Breast epithelium (tissue), 4 donors: ENCODE measurements around the gene MCM7. TPM values are rescaled to one million over a fixed set of nuclear protein-coding genes. Genes with fewer than 3 reads are reported as not detected.
A peak's percentile ranks its signal among the peaks of the same experiment; 100 is the strongest.
"Not testable (repeated sequence)": the region's sequence is repeated elsewhere in the genome, so short reads cannot be mapped to it uniquely, and the experiment has no call there.

Experiments used
- DNase-seq, 2 donors: peaks; one replicate each; pipeline ENCODE4 v3.0.0-alpha.2; 2019; ENCODE audit warnings: low spot score in 2 of 2
- H3K27ac ChIP-seq, 2 donors: fragments of 200-600 bp; sonication (generic) in 1 of 2; one replicate each; pipeline ENCODE4 v1.5.1; 2016 to 2019; ENCODE audit warnings: mild to moderate bottlenecking in 1 of 2
- H3K27me3 ChIP-seq, 2 donors: fragments of 200-600 bp; sonication (generic) in 1 of 2; one replicate each; pipeline versions ENCODE4 v1.5.1 to v1.6.0; 2017 to 2019; ENCODE audit warnings: control low read depth in 1 of 2, mild to moderate bottlenecking in 1 of 2
- H3K36me3 ChIP-seq: fragments of 200-600 bp; one replicate; pipeline ENCODE4 v1.5.1; 2019
- H3K4me1 ChIP-seq, 2 donors: fragments of 200-600 bp; sonication (generic); one replicate each; pipeline ENCODE4 v1.5.1; 2016 to 2019; ENCODE audit warnings: control low read depth in 1 of 2
- H3K4me3 ChIP-seq, 3 donors: fragments of 200-600 bp; sonication (generic); 1 replicate in 2 of 3; 2 replicates in 1 of 3; pipeline ENCODE4 v1.5.1; 2016 to 2019; ENCODE audit warnings: mild to moderate bottlenecking in 3 of 3, moderate library complexity in 2 of 3
- H3K9me3 ChIP-seq, 2 donors: fragments of 200-600 bp; sonication (generic) in 1 of 2; one replicate each; pipeline ENCODE4 v1.5.1; 2016 to 2019; ENCODE audit warnings: control low read depth in 1 of 2
- POLR2A ChIP-seq: fragments of 450-650 bp; IDR thresholded peaks from one replicate; pipeline ENCODE4 v1.6.1; 2016; ENCODE audit warnings: antibody characterized with exemption, mild to moderate bottlenecking, moderate library complexity
- POLR2AphosphoS5 ChIP-seq, 3 donors: sonication (generic); formaldehyde crosslinking; IDR thresholded peaks; one replicate each; pipeline ENCODE4 v1.6.1; 2017; ENCODE audit warnings: antibody characterized with exemption in 3 of 3
- intact Hi-C: fragments of 100-400 bp; cut with DNase I; formaldehyde crosslinking; loops from one replicate; pipeline ENCODE4 v1.15.1; 2023; ENCODE audit warnings: low total_unique reads
- total RNA-seq, 3 donors: library from RNA; depleted of rRNA; stranded (reverse); fragments of >200 nt; gene quantifications; one replicate each; pipeline ENCODE4 v1.1.0, GENCODE V29; 2016
- TF ChIP-seq, protein P1 (sequence below), 3 donors: fragments of 450-650 bp; IDR thresholded peaks; one replicate each; pipeline ENCODE4 v1.5.1; 2016 to 2017; ENCODE audit warnings: antibody characterized with exemption in 3 of 3, mild to moderate bottlenecking in 3 of 3, moderate library complexity in 3 of 3

The MCM7 gene
- total RNA-seq, result 10 to 100 TPM; 46.9 to 51.7 (median 50.1) TPM

DNA sequence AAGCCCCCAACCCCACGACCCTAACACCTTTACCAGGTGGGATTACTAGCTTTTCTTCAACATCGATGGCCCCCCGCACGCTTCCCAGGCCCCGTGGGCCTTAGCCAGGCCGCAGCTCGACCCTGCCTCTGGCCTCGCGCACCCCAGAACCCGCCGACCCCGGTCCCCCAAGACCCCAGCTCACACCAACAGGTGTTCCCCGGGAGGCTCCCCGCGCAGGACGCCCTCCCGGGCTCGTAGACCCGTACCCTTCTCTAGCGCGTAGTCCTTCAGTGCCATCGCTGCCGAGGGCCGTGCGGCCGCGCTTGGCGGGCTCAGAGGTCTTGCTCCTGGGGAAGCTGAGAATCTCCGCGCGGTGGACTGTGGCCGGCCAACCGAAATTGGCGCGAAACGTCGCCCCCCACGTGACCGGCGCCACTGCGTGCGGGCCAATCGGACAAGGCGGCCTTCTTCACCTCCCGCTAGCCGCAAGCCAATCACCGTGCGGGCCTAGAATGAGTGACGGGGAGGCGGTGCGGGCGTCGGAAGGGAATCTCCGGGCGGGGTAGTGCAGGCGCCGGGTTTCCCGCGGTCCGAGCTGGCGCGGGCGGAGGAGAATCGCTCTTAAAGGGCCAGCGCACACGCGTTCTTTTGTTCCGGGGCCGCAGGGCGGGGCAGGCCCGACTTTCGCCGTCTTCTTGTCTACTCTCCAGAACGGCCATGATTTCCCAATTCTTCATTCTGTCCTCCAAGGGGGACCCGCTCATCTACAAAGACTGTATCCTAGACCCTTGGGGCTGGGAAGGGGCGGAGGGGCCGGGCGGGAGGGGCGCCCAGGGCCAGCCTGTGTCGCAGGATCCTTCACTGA is at the start of gene MCM7, which contains the start of gene AP4M1:
TSS of gene MCM7 (minus strand) at position 382 of the 847 bp plus-strand sequence. CDS start at position 279, 103 bp downstream.
TSS of gene AP4M1 (plus strand) at position 628 of the 847 bp plus-strand sequence. CDS start at position 700, 72 bp downstream.
- no peaks in the 10 kb centered on the region for H3K9me3 ChIP-seq
- peak within 1 kb of the TSS; percentile 95 to 96 for H3K27ac ChIP-seq
- H3K4me1 ChIP-seq, result peaks cover 0 to 18% of the 10 kb centered on the region in 2 donors
- TF ChIP-seq POLR2AphosphoS5 (IDR thresholded peaks at IDR 0.05) (peak in 2 of 3 donors; percentile 45 to 58), POLR2A (peak; percentile 14)
- TF ChIP-seq, protein P1, sequence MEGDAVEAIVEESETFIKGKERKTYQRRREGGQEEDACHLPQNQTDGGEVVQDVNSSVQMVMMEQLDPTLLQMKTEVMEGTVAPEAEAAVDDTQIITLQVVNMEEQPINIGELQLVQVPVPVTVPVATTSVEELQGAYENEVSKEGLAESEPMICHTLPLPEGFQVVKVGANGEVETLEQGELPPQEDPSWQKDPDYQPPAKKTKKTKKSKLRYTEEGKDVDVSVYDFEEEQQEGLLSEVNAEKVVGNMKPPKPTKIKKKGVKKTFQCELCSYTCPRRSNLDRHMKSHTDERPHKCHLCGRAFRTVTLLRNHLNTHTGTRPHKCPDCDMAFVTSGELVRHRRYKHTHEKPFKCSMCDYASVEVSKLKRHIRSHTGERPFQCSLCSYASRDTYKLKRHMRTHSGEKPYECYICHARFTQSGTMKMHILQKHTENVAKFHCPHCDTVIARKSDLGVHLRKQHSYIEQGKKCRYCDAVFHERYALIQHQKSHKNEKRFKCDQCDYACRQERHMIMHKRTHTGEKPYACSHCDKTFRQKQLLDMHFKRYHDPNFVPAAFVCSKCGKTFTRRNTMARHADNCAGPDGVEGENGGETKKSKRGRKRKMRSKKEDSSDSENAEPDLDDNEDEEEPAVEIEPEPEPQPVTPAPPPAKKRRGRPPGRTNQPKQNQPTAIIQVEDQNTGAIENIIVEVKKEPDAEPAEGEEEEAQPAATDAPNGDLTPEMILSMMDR (IDR thresholded peaks at IDR 0.05), result no peak
- no peaks in the 10 kb centered on the region for H3K36me3 ChIP-seq
- intact Hi-C loops, result no loop called here
- peak within 1 kb of the TSS; percentile 80 to 88 (median 86) for H3K4me3 ChIP-seq
- H3K27me3 ChIP-seq, result no peaks in the 10 kb centered on the region
- peak; percentile 98 to 99 for DNase-seq

DNA sequence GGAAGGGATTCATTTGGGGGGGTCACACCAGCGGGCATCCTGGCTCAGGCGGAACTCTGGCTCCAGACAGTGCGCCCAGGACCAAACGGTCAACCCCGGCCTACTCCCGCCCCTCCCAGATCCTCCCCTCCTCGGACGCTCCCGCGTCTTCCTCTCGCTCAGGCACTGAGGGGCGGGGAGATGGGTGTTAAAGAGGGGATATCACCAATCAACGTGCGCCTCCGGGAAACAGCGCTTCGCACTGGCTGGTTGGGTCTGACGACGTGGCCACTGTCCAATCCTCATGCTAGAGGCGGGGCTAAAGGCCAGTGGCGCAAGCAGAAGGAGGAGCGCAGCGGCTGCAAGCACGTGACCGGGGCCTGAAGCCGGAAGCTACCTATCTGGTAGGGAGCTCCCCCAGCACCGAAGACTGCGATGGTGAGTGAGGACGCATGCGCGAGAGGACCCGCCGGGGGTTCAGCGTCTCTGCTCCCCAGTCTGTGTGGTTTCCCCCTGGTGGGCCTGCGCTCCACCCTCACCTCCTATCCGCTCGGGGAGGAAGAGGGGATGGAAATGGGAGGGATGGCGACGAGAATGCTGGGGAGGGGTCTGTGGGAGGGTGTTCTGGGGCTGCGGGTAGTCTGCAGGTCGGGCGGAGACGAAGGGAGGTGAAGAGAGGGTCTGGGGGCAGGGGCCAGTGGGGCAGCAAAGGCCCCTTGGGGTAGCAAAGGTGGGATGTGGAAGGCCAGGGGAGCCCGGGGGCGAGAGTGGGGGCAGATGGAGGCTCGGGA is 47.5 kb upstream of the MCM7 start, which contains the start of gene LAMTOR4:
TSS of gene LAMTOR4 (plus strand) at position 360 of the 770 bp plus-strand sequence. CDS start at position 415, 55 bp downstream.
- intact Hi-C loops, result loop anchor here (10.0 kb wide), 1 partner anchor 64 kb away; the partner anchor contains the start of genes COPS6 and ZNF3
- DNase-seq, result peak; percentile 99
- peak within 1 kb of the TSS; percentile 91 to 93 for H3K27ac ChIP-seq
- peak; percentile 34 to 87 (median 78) for TF ChIP-seq POLR2AphosphoS5 (IDR thresholded peaks at IDR 0.05)
- peak; percentile 64 for TF ChIP-seq POLR2A
- TF ChIP-seq, protein P1 (IDR thresholded peaks at IDR 0.05), result no peak
- no peaks in the 10 kb centered on the region for H3K9me3 ChIP-seq
- H3K36me3 ChIP-seq, result no peaks in the 10 kb centered on the region
- peaks cover 5 to 7% of the 10 kb centered on the region in 2 donors for H3K4me1 ChIP-seq
- peak within 1 kb of the TSS; percentile 86 to 94 (median 86) for H3K4me3 ChIP-seq
- no peaks in the 10 kb centered on the region for H3K27me3 ChIP-seq

DNA sequence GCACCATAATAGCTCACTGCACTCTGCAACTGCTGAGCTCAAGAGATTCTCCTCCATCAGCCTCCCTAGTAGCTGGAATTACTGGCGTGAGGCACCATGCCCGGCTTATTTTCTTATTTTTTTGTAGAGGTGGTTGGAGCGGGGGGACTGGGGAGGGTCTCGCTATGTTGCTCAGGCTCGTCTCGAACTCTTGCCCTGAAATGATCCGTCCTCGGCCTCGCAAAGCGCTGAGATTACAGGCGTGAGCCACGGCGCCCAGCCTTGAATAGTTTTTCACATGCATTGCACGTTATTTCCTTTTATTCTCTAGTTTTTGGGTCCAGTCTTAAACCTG is 47.0 kb upstream of the MCM7 start:
- intact Hi-C loops, result loop anchor here (10.0 kb wide), 1 partner anchor 63 kb away; the partner anchor contains the start of genes COPS6 and ZNF3
- DNase-seq, result no peak
- peaks cover 5 to 7% of the 10 kb centered on the region in 2 donors for H3K4me1 ChIP-seq
- H3K36me3 ChIP-seq, result no peaks in the 10 kb centered on the region
- H3K4me3 ChIP-seq, result peak overlapping the region; percentile 86 to 94 (median 86)
- no peaks in the 10 kb centered on the region for H3K9me3 ChIP-seq
- peak overlapping the region; percentile 78 to 91 for H3K27ac ChIP-seq
- no peaks in the 10 kb centered on the region for H3K27me3 ChIP-seq
- TF ChIP-seq, protein P1 (IDR thresholded peaks at IDR 0.05), result no peak
- no peak for TF ChIP-seq POLR2AphosphoS5 (IDR thresholded peaks at IDR 0.05)
- no peak for TF ChIP-seq POLR2A

DNA sequence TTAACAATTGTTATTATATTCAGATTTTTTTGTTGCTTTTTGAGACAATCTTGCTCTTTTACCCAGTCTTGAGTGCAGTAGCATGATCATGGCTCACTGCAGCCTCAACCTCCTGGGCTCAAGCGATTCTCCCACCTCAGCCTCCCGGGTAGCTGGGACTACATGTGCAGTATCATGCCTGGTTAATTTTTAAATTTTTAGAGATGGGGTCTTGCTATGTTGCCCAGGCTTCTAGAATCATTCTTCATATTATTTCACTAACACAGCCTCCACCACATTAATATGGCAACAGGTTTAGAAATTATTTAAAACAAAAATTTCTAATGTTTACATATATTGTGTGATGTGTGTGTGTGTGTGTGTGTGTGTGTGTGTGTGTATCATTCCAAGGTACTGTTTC is 46.1 kb upstream of the MCM7 start:
- no peaks in the 10 kb centered on the region for H3K9me3 ChIP-seq
- H3K27me3 ChIP-seq, result no peaks in the 10 kb centered on the region
- intact Hi-C loops, result loop anchor here (10.0 kb wide), 1 partner anchor 62 kb away; the partner anchor contains the start of genes COPS6 and ZNF3
- DNase-seq, result no peak
- H3K27ac ChIP-seq, result no peak overlapping the region
- TF ChIP-seq, protein P1 (IDR thresholded peaks at IDR 0.05), result no peak
- TF ChIP-seq POLR2A (no peak), POLR2AphosphoS5 (IDR thresholded peaks at IDR 0.05) (no peak)
- H3K36me3 ChIP-seq, result no peaks in the 10 kb centered on the region
- no peak overlapping the region for H3K4me3 ChIP-seq
- H3K4me1 ChIP-seq, result peaks cover 5 to 7% of the 10 kb centered on the region in 2 donors

DNA sequence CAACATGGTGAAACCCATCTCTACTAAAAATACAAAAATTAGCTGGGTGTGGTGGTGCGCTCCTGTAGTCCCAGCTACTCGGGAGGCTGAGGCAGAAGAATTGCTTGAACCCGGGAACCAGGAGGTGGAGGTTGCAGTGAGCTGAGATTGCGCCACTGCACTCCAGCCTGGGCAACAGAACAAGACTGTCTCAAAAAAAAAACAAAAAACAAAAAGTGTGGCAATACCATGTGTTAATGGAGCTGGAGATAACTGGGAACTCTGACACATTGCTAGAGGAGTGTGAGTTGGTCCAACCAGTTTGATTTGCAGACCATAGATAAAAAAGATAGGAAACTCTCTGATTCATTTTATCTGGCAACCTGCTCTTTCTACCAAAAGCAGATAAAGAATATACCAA is 45.2 kb upstream of the MCM7 start:
- intact Hi-C loops, result loop anchor here (10.0 kb wide), 1 partner anchor 62 kb away; the partner anchor contains the start of genes COPS6 and ZNF3
- not testable (repeated sequence) for H3K4me1 ChIP-seq, H3K36me3 ChIP-seq, H3K4me3 ChIP-seq, H3K27me3 ChIP-seq, H3K9me3 ChIP-seq, DNase-seq, H3K27ac ChIP-seq
